NCI-H128 (cell line): ENCODE data around the gene PIGBOS1.
"Not testable (repeated sequence)": the region's sequence is repeated elsewhere in the genome, so short reads cannot be mapped to it uniquely, and the experiment has no call there.

Source experiments
- DNase-seq: peaks from one replicate; lab custom pipeline; 2025; ENCODE audit not compliant: unreplicated experiment; lab: John Stamatoyannopoulos, UW

PIGBOS1 gene, protein sequence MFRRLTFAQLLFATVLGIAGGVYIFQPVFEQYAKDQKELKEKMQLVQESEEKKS

DNA sequence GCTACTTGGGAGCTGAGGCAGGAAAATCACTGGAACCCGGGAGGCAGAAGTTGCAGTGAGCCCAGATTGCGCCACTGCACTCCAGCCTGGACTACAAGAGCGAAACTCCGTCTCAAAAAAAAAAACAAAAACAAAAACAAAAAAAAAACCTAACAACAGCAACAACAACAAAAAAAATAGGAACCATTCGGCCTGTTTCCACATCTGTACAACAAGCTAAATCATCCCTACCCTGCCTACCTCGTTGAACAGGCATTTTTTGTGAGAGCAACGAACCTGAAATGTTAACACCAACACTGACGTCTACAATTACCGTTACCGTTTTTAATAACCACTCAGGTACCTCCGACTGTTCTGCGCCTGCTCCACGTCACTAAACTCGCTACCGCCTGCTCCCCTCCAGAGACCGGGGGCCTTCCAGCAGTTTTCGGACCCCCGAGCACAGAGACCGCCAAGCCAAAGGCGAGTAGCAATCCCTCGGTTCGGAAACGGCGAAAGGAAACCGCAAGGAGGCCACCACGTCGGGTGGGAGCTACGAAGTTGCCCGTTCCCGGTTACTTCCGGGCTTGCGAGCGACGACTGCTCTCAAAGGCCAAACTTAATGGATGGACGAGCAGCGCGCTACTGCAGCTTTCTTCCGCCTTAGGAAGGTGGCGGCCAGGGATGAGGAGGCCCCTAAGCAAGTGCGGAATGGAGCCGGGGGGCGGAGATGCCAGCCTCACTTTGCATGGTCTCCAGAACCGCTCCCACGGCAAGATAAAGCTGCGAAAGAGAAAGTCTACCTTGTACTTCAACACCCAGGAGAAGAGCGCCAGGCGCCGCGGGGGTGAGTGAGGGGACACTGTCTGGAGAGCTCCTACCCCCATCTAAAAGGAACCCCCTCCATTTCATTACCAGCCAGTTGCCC is at the start of gene PIGBOS1, which contains the start of gene PIGB:
TSS of gene PIGBOS1 (minus strand) at position 536 of the 907 bp plus-strand sequence. CDS start 1,331 bp downstream, outside the sequence.
TSS of gene PIGB (plus strand) at position 635 of the 907 bp plus-strand sequence. CDS start at position 664, 29 bp downstream.
- peak; percentile 36 for DNase-seq

DNA sequence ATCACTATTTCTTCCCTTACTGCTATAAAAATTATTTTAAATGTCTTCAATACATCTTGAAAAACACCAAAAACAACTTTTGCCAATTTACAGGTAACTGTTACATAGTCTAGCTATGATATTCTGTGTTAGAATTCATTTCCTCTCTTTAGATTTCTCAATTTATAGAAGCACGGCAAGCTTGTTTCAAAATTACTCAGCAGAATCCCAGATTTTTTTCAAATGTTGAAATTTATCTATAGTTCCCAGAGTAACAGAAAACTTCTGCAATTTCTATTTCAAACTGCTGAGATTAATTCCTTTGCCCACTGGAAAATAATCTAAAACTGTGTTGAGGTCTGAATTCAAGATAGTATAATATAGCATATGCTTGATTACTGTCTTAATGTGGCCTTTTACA is 48.1 kb upstream of the PIGBOS1 start:
- DNase-seq = no peak

DNA sequence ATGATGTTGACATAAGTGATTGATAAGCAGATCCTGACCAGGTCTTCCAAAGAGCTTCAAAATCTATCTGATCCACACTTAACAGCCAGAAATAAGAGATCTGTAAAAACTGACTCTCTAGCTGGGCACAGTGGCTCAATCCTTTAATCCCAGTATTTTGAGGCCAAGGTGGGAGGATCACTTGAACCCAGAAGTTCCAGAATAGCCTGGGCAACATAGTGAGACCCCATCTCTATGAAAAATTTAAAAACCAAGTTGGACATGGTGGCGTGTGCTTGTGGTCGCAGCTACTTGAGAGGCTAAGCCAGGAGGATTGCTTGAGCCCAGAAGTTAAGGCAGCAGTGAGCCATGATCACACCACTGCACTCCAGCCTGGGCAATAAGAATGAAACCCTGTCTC is 43.7 kb upstream of the PIGBOS1 start:
- no peak for DNase-seq

DNA sequence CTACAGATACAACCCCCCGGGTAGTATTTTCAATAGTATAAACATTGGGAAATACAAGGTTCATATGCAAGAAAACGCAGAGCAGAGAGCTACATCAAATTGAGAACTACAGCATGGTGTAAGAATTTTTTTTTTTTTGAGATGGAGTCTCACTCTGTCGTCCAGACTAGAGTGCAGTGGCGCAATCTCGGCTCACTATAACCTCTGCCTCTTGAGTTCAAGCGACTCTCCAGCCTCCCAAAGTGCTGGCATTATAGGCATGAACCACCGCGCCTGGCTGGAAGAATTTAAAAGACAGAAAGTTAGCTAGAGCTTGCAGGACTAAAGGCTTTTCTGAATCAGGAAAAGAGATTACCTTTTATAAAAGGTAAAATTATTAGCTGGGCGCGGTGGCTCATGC is 42.1 kb upstream of the PIGBOS1 start:
- no peak for DNase-seq

DNA sequence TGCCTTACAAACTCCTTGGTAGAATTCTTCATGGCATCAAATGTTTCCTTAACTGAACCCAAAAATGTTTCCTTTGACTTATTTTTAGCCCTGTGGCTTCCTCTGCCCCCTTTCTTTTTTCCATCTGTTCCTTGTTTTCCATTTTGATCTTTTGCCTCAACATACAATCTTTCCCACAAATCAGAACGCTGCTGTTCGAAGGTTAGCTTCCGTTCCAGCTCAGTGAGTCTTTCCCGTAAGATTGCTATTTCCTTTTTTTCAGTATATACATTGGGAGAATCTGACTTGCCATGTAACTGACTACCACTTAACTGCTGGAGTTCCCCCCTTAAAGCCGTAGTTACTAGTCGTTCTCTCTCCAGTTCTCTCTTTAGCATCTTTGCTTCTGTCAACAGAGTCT is 41.3 kb upstream of the PIGBOS1 start:
- DNase-seq = no peak

DNA sequence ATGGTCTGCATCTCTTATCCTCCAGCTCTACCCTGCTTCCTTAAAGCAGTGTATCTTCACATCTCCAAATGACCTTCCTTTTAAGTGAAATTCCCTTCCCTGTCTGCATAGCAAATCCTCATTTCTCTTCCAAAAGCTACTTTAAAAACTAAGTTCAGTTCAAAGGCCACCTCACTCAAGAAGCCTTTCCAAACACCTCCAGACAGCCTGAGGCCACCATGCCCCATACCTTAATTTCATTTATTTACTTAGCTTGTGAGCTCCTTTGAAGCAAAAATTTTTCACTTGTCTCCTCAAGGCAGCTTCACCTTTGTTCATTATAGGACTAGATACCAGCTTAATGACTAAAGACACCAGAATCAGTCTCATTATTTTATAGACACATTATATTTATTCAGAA is 39.5 kb upstream of the PIGBOS1 start:
- no peak for DNase-seq

DNA sequence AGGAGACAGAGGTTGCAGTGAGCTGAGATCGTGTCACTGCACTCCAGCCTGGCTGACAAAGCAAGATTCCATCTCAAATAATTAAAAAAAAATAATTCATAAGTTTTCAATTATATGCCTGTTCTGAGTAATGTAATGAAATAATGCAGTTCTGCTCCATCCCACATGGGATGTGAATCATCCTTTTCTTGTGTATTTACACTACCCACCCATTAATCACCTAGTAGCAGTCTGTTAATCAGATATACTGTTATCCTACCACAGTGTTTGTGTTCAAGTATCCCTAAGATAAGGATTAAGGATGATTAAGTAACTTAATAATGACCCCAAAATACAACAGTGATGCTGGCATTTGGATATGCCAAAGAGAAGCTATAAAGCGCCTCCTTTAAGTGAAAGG is 38.9 kb upstream of the PIGBOS1 start:
- DNase-seq = no peak

DNA sequence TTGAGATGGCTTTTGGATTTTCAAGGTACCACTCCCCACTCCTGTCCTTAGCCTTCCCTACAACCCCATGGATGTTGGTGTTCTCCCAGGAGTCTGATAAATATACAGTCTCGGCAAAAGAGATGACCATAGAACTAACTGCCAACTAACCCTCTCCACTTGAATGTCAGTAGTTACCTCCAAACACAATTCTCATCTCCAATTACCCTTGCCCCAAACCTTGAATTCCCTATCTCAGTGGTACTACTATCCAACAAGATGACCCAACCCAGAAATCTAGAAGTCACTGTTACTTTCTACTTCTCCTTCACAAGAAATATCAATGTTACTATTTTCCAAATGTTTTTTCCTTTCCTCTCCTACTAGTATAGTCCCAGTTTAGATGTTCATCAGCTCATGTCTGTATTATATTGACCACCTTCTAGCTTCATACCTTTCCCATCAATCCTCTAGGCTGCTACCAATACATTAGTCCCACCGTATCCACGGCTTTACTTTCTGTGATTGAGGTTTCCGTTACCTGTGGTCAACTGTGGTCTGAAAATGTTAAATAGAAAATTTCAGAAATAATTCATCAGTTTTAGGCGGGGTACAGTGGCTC is 38.2 kb upstream of the PIGBOS1 start:
- DNase-seq = no peak

DNA sequence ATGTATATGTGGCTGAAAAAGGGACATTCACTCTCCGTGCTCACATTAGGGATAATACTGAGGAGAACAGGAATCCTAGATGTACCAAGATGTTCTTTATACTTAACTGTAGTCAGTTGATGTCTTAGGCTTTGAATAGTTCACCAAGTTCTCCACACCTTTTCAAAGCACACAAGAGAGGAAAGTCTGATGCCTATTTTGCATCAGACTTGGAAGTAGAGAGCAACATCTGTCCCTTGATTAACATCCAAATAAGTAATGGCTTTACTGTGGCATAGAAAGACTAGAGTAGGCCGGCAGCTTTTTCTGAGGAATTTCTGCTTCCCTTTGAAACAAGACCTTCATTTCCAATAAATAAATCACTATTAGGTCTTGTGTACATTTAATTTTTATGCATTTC is 34.1 kb upstream of the PIGBOS1 start:
- no peak for DNase-seq

DNA sequence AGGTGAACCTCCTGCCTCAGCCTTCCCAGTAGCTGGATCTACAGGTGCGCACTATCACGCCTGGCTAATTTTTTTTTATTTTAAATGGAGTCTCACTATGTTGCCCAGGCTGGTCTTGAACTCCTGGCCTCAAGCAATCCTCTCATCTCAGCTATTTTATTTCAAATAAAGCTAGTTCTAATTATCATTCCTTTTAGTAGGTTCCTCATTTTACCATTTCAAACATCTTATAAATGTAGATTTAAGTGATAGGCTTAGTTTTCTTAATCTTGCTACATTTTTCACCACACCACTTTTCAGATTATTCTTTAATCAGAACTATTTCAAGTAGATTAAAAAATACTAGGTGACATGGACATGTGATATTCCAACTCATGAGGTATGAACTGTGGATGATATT is 30.4 kb upstream of the PIGBOS1 start:
- DNase-seq = no peak

DNA sequence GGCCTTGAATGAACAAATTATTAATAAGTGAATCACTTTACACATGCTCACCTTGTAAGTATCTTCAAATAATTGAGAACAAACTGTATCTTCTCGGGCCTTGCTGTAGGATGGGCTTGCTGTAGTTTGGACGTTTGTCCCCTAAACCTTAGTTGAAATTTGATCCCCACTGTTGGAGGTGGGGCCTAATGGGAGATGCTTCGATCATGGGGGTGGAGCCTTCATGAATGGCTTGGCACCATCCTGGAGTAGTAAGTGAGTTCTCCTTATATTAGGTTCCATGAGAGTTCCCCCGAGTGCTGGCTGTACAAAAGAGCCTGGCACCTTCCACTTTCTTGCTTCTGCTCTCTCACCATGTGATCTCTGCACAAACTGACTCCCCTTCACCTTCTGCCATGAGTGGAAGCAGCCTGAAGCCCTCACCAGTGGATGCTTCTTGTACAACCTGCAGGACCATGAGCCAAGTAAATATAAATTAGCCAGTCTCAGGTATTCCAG is 29.4 kb upstream of the PIGBOS1 start:
- DNase-seq = no peak

DNA sequence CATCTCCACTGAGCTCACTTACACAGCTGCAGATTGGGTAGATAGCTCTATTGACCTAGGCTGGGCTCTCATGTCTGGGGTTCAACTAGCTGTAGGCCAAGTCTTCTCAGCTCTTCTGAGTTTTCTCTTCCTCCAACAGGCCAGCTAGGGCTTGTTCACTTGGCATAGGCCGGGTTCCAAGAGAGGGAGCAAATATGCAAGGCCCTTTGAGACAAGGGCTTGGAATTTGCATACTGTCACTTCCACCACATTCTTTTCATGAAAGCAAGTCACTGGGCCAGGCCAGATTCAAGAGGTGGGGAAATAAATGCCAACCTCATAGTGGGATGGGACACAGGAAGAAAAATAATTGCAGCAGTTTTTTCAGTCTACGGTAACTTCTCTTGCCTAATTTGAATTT is 25.3 kb upstream of the PIGBOS1 start:
- DNase-seq = no peak

DNA sequence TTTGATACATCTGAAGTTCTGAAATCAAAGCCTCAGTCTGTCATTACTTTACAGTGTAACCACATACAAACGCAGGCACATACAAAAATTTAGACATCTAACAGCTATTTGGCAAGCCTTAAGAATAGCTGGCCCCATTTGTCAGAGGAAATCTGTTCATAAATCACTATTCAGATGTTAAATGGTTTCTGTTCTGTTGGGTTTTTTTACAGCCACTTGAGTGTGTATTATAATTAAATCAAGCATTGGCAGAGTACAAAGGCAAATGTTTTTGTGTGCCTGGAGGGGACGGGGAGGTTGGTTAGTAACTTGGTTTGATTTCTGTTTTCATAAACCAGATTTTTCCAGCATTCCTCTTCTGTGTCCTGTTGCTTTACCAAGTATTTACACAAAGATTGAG is 24.2 kb upstream of the PIGBOS1 start:
- DNase-seq = no peak

DNA sequence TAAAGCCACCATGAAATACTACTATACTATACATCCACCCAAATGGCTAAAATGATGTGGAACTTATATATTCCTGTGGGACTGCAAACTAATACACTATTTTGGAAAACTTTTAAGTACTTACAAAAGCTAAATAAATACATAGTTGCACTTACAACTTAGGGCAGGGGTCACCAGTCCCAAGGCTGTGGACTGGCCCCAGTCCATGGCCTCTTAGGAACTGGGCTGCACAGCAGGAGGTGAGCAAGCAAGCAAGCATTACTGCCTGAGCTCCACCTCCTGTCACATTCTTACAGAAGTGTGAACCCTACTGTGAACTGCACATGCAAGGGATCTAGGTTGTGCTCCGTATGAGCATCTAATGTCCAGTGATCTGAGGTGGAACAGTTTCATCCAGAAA is 18.2 kb upstream of the PIGBOS1 start:
- no peak for DNase-seq

DNA sequence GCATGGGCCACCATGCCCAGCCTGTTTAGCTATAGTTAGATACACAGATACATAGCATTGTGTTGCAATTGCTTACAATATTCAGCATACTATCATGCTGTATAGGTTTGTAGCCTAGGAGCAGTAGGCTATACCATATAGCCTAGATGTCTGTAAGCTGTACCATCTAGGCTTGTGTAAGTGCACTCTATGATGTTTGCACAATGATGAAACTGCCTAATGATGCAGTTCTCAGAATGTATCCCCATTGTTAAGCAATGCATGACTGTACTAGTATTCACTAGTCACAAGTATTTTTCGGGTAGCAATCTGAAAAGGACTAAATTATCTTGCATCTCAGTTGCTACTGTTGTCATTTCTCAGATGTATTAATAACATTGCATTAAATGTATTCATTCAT is 16.1 kb upstream of the PIGBOS1 start:
- no peak for DNase-seq

DNA sequence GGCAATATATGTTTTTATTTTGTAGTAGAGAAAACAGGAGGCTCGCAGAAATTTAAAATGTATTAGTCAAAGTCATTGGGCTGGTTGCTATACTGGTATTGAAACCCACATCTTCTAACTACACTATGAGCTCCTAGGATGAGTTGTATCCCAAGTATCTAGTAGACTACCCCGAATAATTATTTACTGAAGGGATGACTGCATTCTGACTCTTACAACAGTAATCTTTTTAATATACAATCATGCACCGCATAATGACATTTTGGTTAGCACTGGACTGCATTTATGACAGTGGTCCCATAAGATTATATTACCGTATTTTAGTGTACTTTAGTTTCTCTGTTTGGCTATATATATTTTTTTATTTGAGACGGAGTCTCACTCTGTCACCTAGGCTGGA is 15.4 kb upstream of the PIGBOS1 start:
- DNase-seq = no peak

DNA sequence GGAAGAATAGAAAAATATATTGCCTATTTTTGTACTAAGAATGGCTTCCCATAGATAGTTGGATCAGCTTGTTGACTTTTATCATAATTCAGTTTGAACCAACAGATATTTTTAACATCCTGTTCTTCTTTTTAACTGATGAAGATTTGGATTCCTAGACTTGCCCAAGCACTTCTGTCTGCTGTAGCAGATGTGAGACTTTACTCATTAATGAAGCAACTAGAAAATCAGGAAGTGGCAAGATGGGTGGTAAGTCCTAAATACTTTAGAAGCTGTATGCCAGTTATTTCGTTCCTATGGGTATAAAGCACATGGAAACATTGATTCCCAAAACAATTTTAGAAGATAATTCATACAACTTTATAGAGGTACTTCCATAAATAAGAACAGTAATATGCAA is 8.5 kb upstream of the PIGBOS1 start:
- DNase-seq = no peak

DNA sequence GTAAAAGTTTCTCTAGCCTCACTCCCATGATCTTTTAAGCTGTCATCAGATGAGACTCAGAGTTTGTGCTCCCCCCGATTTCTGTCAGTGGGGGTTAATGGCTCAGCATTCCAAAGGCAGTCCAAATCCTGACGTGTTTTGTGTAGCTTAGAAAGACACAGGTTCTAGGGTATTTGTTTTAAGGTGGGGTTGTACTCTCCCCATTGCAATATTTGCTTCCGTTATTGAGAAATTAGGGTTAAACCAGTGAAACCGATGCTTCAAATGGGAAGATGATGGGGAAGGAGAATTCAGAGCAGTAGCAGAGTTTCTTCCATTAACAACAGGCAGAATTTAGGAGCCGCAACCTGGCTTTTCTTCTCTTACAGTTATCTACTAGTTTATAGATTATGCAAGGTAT is 3.5 kb upstream of the PIGBOS1 start:
- no peak for DNase-seq

DNA sequence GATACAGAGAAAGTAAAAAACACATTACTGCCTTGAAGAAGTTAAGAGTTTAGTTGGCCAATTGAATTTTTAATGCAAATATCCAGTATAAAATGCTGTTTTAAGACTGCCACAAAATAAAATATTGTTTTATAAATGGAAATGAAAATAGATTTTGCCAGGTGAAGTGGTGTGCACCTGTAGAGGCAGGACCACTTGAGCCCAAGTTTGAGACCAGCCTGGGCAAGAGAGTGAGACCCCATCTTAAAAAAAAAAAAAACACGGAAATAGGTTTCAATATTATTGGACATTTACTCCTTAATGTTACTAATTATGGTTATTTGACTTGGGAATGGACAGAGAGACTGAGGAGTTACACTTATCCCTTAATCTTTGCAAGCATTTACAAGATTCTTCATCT is 2.0 kb upstream of the PIGBOS1 start:
- no peak for DNase-seq

DNA sequence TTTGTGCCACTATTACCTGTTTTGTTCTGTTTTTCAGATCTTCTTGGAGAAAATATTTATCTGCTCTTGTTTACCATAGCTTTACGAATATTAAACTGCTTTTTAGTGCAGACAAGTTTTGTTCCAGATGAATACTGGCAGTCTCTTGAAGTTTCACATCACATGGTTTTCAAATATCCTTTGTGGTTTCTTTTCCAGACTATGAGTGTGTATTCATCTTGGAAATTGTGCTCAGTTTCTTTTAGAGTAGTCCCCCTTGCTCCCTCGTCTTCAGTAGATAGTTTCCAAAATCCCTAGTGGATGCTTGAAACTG is 1.3 kb upstream of the PIGBOS1 start:
- no peak for DNase-seq

DNA sequence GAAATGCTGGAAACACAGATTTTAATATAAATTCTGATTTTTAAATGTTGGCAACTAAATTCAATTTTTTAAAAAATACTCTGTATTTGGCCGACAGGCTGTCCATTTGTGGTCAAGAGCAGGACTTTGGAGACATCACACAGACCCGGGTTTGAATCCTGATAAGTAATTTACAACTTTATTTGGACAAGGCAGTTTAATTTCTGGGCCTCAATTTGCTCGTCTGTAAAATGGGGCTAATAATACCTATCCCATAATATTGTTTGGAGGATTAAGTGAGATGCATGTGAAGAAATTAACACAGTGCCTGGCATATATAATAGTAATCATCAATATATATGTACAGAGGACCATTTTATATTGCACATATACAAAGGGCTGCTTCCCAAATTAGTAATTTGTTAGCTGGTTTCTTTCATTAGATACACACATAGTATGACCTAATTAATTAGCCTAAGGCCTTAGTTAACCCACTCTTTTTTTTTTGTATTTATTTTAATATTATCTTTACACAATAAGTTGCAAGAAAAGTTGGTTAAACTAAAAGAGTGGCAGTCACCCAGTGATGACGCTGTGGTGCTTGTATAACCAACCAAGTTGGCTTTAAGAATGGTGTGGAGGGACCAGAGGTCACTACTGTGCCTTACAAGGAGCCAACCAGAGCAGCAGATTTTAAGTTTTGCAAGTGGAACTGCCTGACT is 764 bp upstream of the PIGBOS1 start:
- no peak for DNase-seq

DNA sequence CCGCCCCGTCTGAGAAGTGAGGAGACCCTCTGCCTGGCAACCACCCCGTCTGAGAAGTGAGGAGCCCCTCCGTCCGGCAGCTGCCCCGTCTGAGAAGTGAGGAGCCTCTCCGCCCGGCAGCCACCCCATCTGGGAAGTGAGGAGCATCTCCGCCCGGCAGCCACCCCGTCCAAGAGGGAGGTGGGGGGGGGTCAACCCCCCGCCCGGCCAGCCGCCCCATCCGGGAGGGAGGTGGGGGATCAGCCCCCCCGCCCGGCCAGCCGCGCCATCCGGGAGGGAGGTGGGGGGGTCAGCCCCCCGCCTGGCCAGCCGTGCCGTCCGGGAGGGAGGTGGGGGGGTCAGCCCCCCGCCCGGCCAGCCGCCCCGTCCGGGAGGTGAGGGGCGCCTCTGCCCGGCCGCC is 16.1 kb downstream of the PIGBOS1 start:
- DNase-seq = not testable (repeated sequence)
